ENCODE results near the gene HOXB9.

The HOXB9 gene

DNA sequence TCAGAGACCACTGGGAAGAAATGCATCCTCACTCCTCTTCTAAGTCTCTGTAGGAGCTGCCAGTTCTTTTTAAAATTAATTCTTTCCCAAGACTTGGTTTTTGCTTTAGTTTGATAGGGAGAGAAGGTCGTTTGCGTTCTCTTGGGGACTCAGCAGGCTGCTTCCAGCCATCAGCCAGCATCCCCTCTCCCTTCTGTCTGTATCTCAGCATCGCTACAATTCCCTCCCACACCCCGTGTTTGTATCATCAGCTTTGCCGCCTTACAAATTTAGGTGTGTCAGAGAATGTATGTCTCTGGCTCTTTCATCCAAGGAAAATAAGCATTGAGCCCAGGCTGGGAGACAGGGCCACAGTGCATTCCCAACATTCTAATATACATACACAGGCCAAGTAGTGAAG lies 26.8 kb downstream of the HOXB9 start:
- no peak for DNase-seq

DNA sequence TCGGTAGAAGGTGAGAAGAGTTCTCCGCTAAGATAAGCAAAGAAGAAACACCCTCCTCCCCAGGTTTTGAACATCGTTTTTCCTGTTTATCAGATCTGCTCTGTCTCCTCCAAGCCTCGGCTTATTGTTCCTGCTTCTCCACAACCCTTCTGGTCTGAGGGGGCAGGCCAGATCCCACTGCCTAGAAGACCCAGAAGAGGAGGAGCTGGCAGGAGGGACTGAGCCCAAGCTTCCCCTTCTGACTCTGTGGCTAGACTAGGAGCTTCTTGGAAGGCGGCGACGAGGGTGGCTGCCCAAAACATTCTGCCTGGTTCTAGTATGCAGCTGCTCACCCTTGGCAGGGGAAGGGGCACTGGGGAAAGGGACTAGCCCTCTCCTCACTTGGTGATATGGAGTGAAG lies 27.4 kb downstream of the HOXB9 start:
- DNase-seq, result no peak

- DNase-seq, result no peak
These were observed 28.2 kb downstream of the HOXB9 start for GRCh38 chr17:48597778-48598631.

GRCh38 chr17:48597528-48597777 lies 28.7 kb downstream of the HOXB9 start:
- DNase-seq, result no peak

GRCh38 chr17:48596735-48597527 lies 29.2 kb downstream of the HOXB9 start:
- no peak for DNase-seq

DNA sequence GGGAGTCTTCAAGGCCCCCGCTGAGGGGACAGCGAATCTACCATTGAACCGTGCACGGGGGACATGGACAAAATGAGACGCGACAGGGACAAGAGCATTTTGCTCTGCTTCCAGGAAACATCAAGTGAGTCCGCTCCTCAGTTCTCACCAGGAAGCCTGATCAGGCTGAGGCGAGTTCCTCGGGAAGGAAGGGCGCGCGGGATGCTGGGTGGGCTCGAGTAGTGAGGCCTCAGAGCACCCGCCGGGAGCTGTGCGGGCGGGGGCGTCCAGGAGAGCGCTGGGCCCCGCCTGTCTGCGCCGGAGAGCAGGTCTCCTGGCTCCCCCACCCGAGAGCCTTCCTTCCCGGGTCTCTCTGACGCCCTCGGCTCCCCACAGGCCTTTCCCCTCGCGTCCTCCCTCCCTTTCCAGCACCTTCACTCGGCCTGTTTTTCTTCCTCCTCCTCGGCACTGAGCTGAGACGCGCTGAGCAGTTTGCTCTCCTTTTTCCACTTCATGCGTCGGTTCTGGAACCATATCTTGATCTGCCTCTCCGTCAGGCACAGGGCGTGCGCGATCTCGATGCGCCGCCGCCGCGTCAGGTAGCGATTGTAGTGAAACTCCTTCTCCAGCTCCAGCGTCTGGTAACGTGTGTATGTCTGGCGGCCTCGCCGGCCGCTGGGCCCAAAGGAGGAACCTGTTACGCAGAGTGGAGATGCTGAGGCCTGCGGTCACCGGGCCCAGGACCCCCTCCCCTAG lies 30.0 kb downstream of the HOXB9 start:
- no peak for DNase-seq

DNA sequence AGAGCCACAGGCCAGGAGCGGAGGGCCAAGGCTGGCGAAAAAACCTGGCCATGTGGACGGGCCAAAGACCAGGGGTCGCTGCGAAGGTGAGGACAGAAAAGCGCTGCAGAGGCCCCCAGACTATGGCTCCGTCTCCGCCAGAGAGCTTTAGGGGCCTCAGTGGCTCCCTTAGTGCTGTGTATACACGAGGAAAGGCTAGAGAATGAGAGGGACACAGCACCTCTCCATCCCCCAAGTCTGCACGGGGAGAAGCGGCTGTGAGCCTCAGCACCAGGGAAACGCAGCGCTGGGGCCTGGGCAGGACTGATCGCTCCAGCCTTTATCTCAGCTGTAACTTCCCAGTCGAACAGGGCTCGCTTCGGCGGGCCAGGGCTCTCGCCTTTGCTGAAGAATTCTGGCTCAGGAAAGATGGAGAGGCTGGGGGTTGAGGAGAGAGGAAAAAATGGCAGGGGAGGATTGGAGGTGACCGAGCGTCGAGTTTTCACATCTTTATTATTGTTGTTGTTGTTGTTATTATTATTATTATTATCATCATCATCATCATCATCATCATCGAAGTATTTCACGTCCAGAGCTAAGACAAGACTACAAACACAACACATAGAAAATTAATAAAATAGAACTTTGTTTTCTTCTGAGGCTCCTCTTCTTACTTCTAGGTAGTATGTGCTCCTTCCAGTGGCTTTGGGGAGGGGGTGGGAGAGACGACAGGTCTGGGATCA lies 30.7 kb downstream of the HOXB9 start:
- no peak for DNase-seq

DNA sequence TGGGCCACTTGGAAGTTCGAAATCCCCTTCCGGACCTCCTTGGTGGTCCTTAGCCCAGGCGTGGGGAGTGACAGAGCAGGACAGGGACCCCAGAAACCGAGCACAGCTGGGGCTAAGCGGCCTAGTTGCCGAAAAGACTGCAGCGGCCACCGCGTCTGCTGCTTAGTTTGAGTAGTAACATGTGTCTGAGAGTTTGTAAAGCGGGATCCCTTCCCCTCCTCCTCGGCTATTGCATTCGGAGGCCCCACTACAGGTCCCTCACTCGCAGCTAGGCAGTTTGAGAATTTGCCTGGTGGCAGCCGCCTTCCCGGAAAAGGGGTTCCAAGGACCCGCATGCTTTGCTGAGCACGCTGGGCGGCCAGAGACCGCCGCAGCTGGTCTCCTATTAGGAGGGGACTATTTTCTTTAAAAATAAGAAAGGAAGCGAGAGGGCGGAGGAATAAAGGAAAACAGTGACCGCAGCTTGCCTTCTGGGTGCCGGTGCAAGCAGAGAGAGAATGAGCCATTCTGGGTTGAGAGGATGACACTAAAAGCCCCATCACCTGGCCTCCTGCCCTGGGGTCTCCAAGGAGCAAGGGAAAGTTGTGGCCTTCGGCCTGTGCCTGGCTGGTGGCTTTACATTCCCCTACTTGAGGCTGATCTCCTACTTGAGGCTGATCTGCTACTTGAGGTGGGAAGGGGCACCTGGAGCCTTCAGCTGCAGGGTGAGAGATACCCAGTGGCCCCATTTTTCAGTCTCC lies 31.4 kb downstream of the HOXB9 start:
- DNase-seq, result no peak

GRCh38 chr17:48593840-48594537 lies 32.2 kb downstream of the HOXB9 start:
- DNase-seq, result peak in 2 of 58 donors; percentile 5 to 9

GRCh38 chr17:48593126-48593829 lies 32.9 kb downstream of the HOXB9 start, which contains the start of gene HOXB5:
TSS of gene HOXB5 (minus strand) at chr17:48593779. CDS start at chr17:48593682, 97 bp downstream.
- peak in 1 of 58 donors; percentile 26 for DNase-seq

- DNase-seq, result no peak
These were observed 33.6 kb downstream of the HOXB9 start for GRCh38 chr17:48592577-48592976.

GRCh38 chr17:48592057-48592514 lies 34.1 kb downstream of the HOXB9 start:
- DNase-seq, result no peak

GRCh38 chr17:48591255-48592056 lies 34.7 kb downstream of the HOXB9 start:
- DNase-seq, result no peak

DNA sequence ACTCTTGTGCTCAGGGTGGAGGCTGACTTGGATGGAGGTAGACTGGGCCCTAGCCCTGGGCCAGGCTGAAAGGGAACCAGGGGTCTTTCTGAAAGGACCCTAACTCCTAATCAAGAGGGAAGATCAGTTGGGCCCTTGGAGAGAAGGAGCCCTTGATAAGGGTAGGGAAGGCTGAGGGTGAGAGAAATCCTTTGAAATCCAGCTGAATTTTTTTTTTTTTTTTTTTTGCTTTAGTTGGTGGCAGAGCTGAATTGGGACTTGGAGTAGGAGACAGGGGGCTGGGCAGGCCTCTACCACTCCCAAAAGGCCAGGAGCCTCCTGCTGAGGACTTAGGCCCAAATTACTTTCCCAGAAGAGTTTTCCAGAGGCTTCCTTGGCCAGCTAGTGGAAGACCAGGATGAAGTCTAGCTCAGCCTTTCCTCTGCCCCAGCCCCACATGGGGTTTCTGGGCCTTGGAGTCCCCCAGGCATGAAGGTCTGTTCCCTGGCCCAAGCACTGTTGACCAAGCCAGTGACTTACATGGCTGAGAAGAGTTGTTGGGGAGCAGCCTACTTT lies 35.5 kb downstream of the HOXB9 start:
- no peak for DNase-seq

DNA sequence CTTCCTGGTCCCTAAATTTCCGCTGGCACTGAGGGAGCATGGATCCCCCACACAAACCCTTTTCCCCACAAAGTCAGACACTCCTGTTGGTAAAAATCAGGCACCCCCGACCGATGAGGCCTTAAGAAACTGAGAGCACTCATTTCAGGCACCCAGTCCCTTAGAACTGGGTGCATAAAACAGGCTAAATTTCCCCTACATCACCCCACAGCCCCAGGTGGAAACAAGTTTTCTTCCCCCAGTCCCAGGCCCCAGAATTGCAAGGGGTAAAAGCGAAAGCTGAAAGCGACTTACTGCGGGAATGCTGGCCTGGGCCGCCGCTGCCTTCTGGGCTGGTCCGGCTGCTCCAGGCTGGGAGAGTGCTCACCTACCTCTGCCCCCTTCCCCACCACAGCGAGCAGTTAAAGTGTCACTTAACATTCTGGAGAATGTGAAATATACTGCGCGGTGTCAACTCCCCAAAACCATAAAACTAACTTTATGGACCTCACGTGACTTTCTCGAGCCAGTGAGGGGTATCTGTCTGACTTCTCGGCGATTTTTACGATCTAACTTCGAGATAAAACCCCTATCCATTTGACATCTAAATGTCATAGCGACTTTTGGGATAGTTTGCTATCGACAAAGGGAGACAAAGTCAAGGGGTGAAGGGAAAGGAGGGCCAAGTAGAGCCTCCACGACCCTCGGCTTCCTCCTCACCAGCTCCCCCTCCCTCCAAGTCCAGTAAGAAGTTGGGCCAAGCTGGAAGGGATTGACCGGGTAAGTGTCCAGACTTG lies 36.1 kb downstream of the HOXB9 start, which contains the start of gene HOXB3:
HOXB3 (minus strand) TSS at position 411 of the 776 bp plus-strand sequence. CDS start 37,767 bp downstream, outside the sequence.
- DNase-seq, result no peak

- no peak for DNase-seq
These were observed 36.9 kb downstream of the HOXB9 start for GRCh38 chr17:48589060-48589830.

All from anterior cingulate cortex (tissue), 58 donors.